ENCODE measurements around the gene MMADHC. TPM values are rescaled to one million over a fixed set of nuclear protein-coding genes. Genes with fewer than 3 reads are reported as not detected.
A peak's percentile ranks its signal among the peaks of the same experiment; 100 is the strongest.

Gene MMADHC
- total and polyA plus RNA-seq, 2 of the 4 experiments (the other 2 are of a cell fraction): 62.6 to 112 TPM

DNA sequence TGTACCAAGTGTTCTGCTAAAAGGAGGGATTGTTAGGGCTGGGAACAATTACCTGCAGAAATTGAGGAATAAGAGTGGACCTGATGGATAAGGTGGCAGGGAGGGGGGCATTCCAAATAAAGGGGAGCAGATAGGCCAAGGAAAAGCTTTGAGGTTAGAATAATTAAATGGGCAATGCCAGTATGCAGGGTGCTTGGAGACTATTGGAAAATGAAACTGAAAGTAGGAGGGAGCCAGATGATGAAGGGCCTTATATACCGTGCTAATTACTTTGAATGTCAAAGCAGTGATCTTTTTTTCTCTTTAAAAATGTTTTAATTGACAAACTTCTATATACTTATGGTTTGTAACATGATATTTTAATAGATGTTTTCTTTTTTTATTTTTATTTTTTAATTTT, 42.9 kb downstream of the MMADHC start:
- DNase-seq: no peak
- Histone ChIP-seq H3K4me2 (ENCODE audit: low read depth, low read length) (peak overlapping the region; percentile 82), H3K9ac (ENCODE audit: low read depth, low read length) (no peak overlapping the region), H3K4ac (ENCODE audit: low read depth, low read length) (no peak overlapping the region), H2AK5ac (ENCODE audit: low read depth, low read length) (no peak overlapping the region), H3K4me3 (ENCODE audit: insufficient read depth, low read depth, low read length) (peak overlapping the region; percentile 29; the same call in 1 of the 2 replicates), H4K20me1 (ENCODE audit: insufficient read depth, low read length) (no peaks in the 10 kb centered on the region), H3K27ac (ENCODE audit: insufficient read depth, low read length) (no peak overlapping the region), H4K8ac (ENCODE audit: low read depth in 2 of 2, low read length in 2 of 2) (no peak overlapping the region), H3K9me1 (ENCODE audit: insufficient read depth, low read length) (no peaks in the 10 kb centered on the region), H3K14ac (replicated peaks; ENCODE audit: low read depth, low read length) (no peak overlapping the region), H3K27me3 (ENCODE audit: control insufficient read depth, insufficient read depth, low read length) (no peaks in the 10 kb centered on the region), H3K36me3 (ENCODE audit: control insufficient read depth, insufficient read depth, low read length) (no peaks in the 10 kb centered on the region), H3K4me1 (ENCODE audit: control insufficient read depth, insufficient read depth, low read length) (no peaks in the 10 kb centered on the region), H3K9me3 (ENCODE audit: control insufficient read depth, insufficient read depth, low read length) (no peaks in the 10 kb centered on the region), H4K91ac (ENCODE audit: insufficient read depth, low read depth, low read length) (no peak overlapping the region), H2BK5ac (ENCODE audit: low read depth, low read length, poor library complexity, severe bottlenecking) (no peak overlapping the region), H2AFZ (replicated peaks; ENCODE audit: low read length, poor library complexity) (no peak overlapping the region), H2BK20ac (ENCODE audit: low read depth, low read length) (no peak overlapping the region), H3K18ac (ENCODE audit: low read depth, low read length) (no peak overlapping the region), H2BK15ac (ENCODE audit: low read depth, low read length) (no peak overlapping the region), H2AK9ac (replicated peaks; ENCODE audit: low read depth, low read length, poor library complexity) (no peak overlapping the region), H3K79me1 (ENCODE audit: low read depth in 1 of 2, low read length in 2 of 2) (no peaks in the 10 kb centered on the region), H3K23ac (ENCODE audit: low read depth, low read length) (no peak overlapping the region), H2BK120ac (ENCODE audit: low read depth, low read length) (no peak overlapping the region), H4K5ac (ENCODE audit: low read depth, low read length) (no peak overlapping the region), H3K56ac (ENCODE audit: extremely low read depth, insufficient read depth, low read length) (no peak overlapping the region)
- ChIA-PET POLR2A (ENCODE audit: unreplicated experiment) (no interaction called here), CTCF (no interaction called here)
- ATAC-seq (ENCODE audit: low read depth): no peak
- intact Hi-C loops (cut with micrococcal nuclease): no loop called here
- dilution Hi-C loops (cut with HindIII; ENCODE audit: low sequenced_read_pairs, unreplicated experiment): no loop called here
- in situ Hi-C loops (cut with MboI; ENCODE audit: low sequenced_read_pairs): no loop called here
- no peak for TF ChIP-seq ELK1 (IDR thresholded peaks at IDR 0.05; ENCODE audit: borderline replicate concordance, low read depth, low read length)
- TF ChIP-seq POLR2A (IDR thresholded peaks at IDR 0.05; ENCODE audit: low read depth, low read length): no peak
- TF ChIP-seq MAZ (IDR thresholded peaks at IDR 0.05; ENCODE audit: borderline replicate concordance, low read depth, low read length): no peak
- TF ChIP-seq MXI1 (IDR thresholded peaks at IDR 0.05; ENCODE audit: borderline replicate concordance, low read depth, low read length): no peak
- no peak for TF ChIP-seq CHD1 (IDR thresholded peaks at IDR 0.05; ENCODE audit: low read depth, low read length)
- TF ChIP-seq, protein P1, sequence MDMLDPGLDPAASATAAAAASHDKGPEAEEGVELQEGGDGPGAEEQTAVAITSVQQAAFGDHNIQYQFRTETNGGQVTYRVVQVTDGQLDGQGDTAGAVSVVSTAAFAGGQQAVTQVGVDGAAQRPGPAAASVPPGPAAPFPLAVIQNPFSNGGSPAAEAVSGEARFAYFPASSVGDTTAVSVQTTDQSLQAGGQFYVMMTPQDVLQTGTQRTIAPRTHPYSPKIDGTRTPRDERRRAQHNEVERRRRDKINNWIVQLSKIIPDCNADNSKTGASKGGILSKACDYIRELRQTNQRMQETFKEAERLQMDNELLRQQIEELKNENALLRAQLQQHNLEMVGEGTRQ (IDR thresholded peaks at IDR 0.05; ENCODE audit: low read depth, low read length): no peak
- TF ChIP-seq BHLHE40 (IDR thresholded peaks at IDR 0.05; ENCODE audit: low read depth, low read length): no peak
- no peak for TF ChIP-seq RAD21 (IDR thresholded peaks at IDR 0.05; ENCODE audit: low read length)
- TF ChIP-seq RFX5 (IDR thresholded peaks at IDR 0.05; ENCODE audit: low read depth, low read length): no peak
- no peak for TF ChIP-seq NFE2L2 (IDR thresholded peaks at IDR 0.05; ENCODE audit: low read depth, low read length)
- no CpG with 5 or more reads among the region's 1 CpG for WGBS, 2 experiments (ENCODE audit: extremely low coverage in 2 of 2, insufficient read length in 1 of 2)
- BruUV-seq (replicated peaks): no TSS peak
